Naive thymus-derived CD8-positive, alpha-beta T cell (primary cell): ENCODE results near the gene ALDH3B2. TPM values are rescaled to one million over a fixed set of nuclear protein-coding genes. Genes with fewer than 3 reads are reported as not detected.
"Not testable (repeated sequence)": the region's sequence is repeated elsewhere in the genome, so short reads cannot be mapped to it uniquely, and the experiment has no call there.

Experiments used
- ATAC-seq, 2 donors: fragments of 150-1000 bp; cut with Tn5 transposase in 1 of 2; sonication (Bioruptor Pico), chemical (Tn5 transposase) in 1 of 2; 1 replicate in 1 of 2; 2 replicates in 1 of 2; pipeline ENCODE4 v1.10.0; 2021; ENCODE audit warnings: mild to moderate bottlenecking in 2 of 2, moderate library complexity in 2 of 2
- POLR2A ChIA-PET: fragments of 350-600 bp; sonication (Branson Sonifier 250); formaldehyde crosslinking; loops from one replicate; lab custom pipeline; 2021; ENCODE audit warnings: antibody characterized with exemption; lab: Charles Lee
- DNase-seq, 10 donors: peaks; one replicate each; pipeline versions ENCODE4 v3.0.0 to v3.0.0-alpha.2; 2020 to 2022
- H3K27ac Mint-ChIP-seq, 10 donors: one replicate each; pipeline ENCODE4 v1.8.0; 2020 to 2022; ENCODE audit warnings: mild to moderate bottlenecking in 10 of 10, mixed read lengths in 10 of 10, moderate library complexity in 4 of 10, inconsistent platforms in 1 of 10
- H3K27me3 Mint-ChIP-seq, 5 donors: one replicate each; pipeline ENCODE4 v1.8.0; 2021 to 2022; ENCODE audit warnings: mixed read lengths in 5 of 5
- H3K36me3 Mint-ChIP-seq, 3 donors: one replicate each; pipeline ENCODE4 v1.8.0; 2020 to 2022; ENCODE audit warnings: mixed read lengths in 3 of 3, mild to moderate bottlenecking in 2 of 3, inconsistent platforms in 1 of 3
- H3K4me1 Mint-ChIP-seq, 4 donors: one replicate each; pipeline ENCODE4 v1.8.0; 2021 to 2022; ENCODE audit warnings: mixed read lengths in 4 of 4
- H3K4me3 Mint-ChIP-seq, 10 donors: one replicate each; pipeline ENCODE4 v1.8.0; 2020 to 2022; ENCODE audit warnings: mild to moderate bottlenecking in 10 of 10, mixed read lengths in 10 of 10, moderate library complexity in 6 of 10, inconsistent platforms in 1 of 10
- H3K9me3 Mint-ChIP-seq, 9 donors: one replicate each; pipeline ENCODE4 v1.8.0; 2020 to 2022; ENCODE audit warnings: mixed read lengths in 9 of 9, mild to moderate bottlenecking in 3 of 9, inconsistent platforms in 1 of 9, moderate library complexity in 1 of 9
- polyA plus RNA-seq, 3 donors: library from polyadenylated mRNA; unstranded; fragments of 300-500 nt; fragmentation: Illumina TruSeq; gene quantifications; one replicate each; pipeline ENCODE4 v1.2.3, GENCODE V29; 2021
- total RNA-seq, 8 experiments: library from RNA in 2 of 8; stranded (reverse) in 2 of 8; gene quantifications; one replicate each; pipeline ENCODE4 v1.2.3 and lab custom pipeline; 2021 to 2026

The ALDH3B2 gene
- total and polyA plus RNA-seq, 5 experiments from 2014 or later, result not detected

DNA sequence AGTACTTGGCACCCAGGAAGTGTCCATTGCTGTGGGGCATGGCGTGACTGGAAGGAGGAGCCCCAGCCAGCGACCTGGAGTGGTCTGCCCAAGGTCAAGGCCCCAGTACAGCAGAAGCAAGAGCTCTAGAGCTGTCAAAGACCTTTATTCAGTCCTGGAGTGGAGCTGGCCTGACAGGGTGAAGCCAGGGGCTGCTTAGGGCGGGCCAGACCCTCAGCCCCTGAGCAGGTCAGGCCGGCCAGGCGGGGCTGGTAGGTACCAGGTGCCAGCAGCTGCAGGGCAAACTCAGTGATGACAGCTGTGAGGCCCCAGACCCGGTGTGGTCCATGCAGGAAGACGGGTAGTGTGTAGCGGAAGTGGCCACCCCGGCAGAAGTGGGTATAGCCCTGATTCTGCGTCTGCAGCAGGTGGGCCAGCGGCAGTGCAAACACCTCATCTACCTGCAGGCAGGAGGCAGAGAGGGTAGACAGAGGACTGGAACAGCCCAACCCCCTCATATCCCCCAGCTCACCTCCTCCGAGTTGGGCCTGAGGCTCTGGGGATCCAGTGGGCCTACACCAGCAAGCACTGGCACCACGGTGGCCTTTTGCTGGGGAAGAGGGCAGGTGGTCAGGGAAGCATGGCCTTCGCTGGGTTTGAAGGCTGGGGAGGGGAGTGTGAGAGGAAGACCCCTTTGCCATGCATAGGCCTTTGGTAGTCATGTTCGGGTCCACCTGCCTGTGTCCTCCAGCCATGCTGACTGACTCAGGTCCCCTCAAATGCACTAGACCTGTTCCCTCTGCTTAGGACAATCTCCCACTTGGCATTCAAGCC lies 46.4 kb downstream of the ALDH3B2 start:
- ATAC-seq, result no peak
- POLR2A ChIA-PET, result interaction anchor here (1.0 to 5.5 kb wide), 3 partner anchors 12 to 31 kb away, joined by 3 to 61 read pairs (median 16); partner anchors contain the start of gene ACY3
- peaks cover 9 to 13% (median 12%) of the 10 kb centered on the region in 4 donors for H3K4me1 Mint-ChIP-seq
- no peaks in the 10 kb centered on the region for H3K27me3 Mint-ChIP-seq
- no peaks in the 10 kb centered on the region for H3K36me3 Mint-ChIP-seq
- H3K9me3 Mint-ChIP-seq, result no peaks in the 10 kb centered on the region
- peak overlapping the region in 3 of 10 donors; percentile 18 to 57 (median 19) for H3K27ac Mint-ChIP-seq
- no peak for DNase-seq
- H3K4me3 Mint-ChIP-seq, result peak overlapping the region in 4 of 10 donors; percentile 11 to 48 (median 40)

GRCh38 chr11:67627441-67627811 lies 47.0 kb downstream of the ALDH3B2 start:
- peak overlapping the region in 1 of 10 donors; percentile 11 for H3K4me3 Mint-ChIP-seq
- POLR2A ChIA-PET, result interaction anchor here (3.0 kb wide), 1 partner anchor 31 kb away, joined by 16 read pairs; no protein-coding TSS in a partner anchor
- H3K9me3 Mint-ChIP-seq, result no peaks in the 10 kb centered on the region
- H3K27me3 Mint-ChIP-seq, result no peaks in the 10 kb centered on the region
- DNase-seq (no peak), ATAC-seq (no peak)
- H3K36me3 Mint-ChIP-seq, result no peaks in the 10 kb centered on the region
- peak overlapping the region in 2 of 10 donors; percentile 18 to 19 for H3K27ac Mint-ChIP-seq
- H3K4me1 Mint-ChIP-seq, result peaks cover 9 to 13% (median 12%) of the 10 kb centered on the region in 4 donors

DNA sequence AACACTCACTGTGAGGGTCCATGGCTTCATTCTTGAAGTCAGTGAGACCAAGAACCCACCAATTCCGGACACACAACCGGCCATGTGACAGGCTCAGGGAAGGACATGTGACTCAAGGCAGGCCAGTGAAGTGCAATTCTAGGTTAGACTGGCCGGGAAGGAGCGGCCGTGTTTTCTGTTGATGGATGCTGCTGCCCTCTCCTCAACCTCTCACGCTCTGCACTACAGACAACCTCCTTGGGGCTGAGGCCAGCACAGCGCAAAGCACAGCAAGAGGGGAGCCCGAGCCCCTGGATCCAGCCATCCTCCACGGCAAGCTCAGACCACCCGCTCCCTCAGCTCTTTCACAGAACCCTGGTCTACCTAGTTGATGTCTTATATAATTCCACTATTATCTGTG lies 47.5 kb downstream of the ALDH3B2 start:
- Mint-ChIP-seq H3K36me3 (no peaks in the 10 kb centered on the region), H3K27ac (peak overlapping the region in 2 of 10 donors; percentile 20 to 83), H3K27me3 (no peaks in the 10 kb centered on the region), H3K4me1 (peaks cover 9 to 13% (median 11%) of the 10 kb centered on the region in 4 donors), H3K9me3 (no peaks in the 10 kb centered on the region), H3K4me3 (peak overlapping the region in 1 of 10 donors; percentile 1)
- POLR2A ChIA-PET, result no interaction called here
- DNase-seq (no peak), ATAC-seq (no peak)

DNA sequence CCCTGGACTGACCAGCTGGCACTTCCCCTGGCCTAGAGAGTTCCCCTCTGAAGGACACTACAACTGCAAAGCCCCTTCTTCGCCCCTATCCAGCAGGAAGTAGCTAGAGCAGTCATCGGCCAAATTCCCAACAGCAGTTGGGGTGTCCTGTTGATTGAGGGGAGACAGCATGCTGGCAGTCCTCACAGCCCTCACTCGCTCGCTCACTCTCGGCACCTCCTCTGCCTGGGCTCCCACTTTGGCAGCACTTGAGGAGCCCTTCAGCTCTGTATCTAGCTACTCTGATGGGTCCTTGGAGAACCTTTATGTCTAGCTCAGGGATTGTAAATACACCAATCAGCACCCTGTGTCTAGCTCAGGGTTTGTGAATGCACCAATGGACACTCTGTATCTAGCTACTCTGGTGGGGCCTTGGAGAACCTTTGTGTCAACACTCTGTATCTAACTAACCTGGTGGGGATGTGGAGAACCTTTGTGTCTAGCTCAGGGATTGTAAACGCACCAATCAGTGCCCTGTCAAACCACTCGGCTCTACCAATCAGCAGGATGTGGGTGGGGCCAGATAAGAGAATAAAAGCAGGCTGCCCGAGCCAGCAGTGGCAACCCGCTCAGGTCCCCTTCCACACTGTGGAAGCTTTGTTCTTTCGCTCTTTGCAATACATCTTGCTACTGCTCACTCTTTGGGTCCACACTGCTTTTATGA lies 48.1 kb downstream of the ALDH3B2 start:
- DNase-seq, ATAC-seq, H3K9me3 Mint-ChIP-seq, POLR2A ChIA-PET, H3K36me3 Mint-ChIP-seq, H3K27me3 Mint-ChIP-seq: not testable (repeated sequence)
- Mint-ChIP-seq H3K27ac (peak overlapping the region in 3 of 10 donors; percentile 3 to 83 (median 20)), H3K4me1 (peaks cover 7 to 13% (median 9%) of the 10 kb centered on the region in 4 donors), H3K4me3 (peak overlapping the region in 1 of 10 donors; percentile 1)

DNA sequence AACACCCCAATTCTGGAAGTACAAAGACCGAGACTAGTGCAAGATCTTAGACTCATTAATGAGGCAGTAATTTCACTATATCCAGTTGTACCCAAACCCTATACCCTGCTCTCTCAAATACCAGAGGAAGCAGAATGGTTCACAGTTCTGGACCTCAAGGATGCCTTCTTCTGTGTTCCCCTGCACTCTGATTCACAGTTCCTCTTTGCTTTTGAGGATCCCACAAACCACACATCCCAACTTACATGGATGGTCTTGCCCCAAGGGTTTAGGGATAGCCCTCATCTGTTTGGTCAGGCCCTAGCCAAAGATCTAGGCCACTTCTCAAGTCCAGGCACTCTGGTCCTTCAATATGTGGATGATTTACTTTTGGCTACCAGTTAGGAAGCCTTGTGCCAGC lies 50.6 kb downstream of the ALDH3B2 start:
- peak overlapping the region in 1 of 10 donors; percentile 70 for H3K27ac Mint-ChIP-seq
- H3K9me3 Mint-ChIP-seq, ATAC-seq, H3K36me3 Mint-ChIP-seq, DNase-seq, H3K27me3 Mint-ChIP-seq, H3K4me1 Mint-ChIP-seq, H3K4me3 Mint-ChIP-seq, POLR2A ChIA-PET: not testable (repeated sequence)

GRCh38 chr11:67622905-67623304 lies 51.5 kb downstream of the ALDH3B2 start:
- DNase-seq, H3K4me3 Mint-ChIP-seq, H3K9me3 Mint-ChIP-seq, ATAC-seq, H3K27ac Mint-ChIP-seq, H3K4me1 Mint-ChIP-seq, H3K36me3 Mint-ChIP-seq, POLR2A ChIA-PET, H3K27me3 Mint-ChIP-seq: not testable (repeated sequence)

- DNase-seq, H3K9me3 Mint-ChIP-seq, H3K27me3 Mint-ChIP-seq, H3K4me3 Mint-ChIP-seq, H3K27ac Mint-ChIP-seq, H3K36me3 Mint-ChIP-seq, ATAC-seq, POLR2A ChIA-PET, H3K4me1 Mint-ChIP-seq: not testable (repeated sequence)
Measured at GRCh38 chr11:67621928-67622327, 52.5 kb downstream of the ALDH3B2 start.

GRCh38 chr11:67620621-67621020 lies 53.8 kb downstream of the ALDH3B2 start:
- H3K4me3 Mint-ChIP-seq, H3K9me3 Mint-ChIP-seq, H3K27me3 Mint-ChIP-seq, H3K36me3 Mint-ChIP-seq, POLR2A ChIA-PET, ATAC-seq, H3K27ac Mint-ChIP-seq, DNase-seq: not testable (repeated sequence)
- H3K4me1 Mint-ChIP-seq, result peaks cover 6 to 17% (median 13%) of the 10 kb centered on the region in 4 donors

GRCh38 chr11:67619683-67620618 lies 54.5 kb downstream of the ALDH3B2 start:
- H3K36me3 Mint-ChIP-seq, POLR2A ChIA-PET, H3K27me3 Mint-ChIP-seq, H3K4me3 Mint-ChIP-seq, ATAC-seq, DNase-seq, H3K9me3 Mint-ChIP-seq: not testable (repeated sequence)
- Mint-ChIP-seq H3K27ac (peak overlapping the region in 3 of 10 donors; percentile 11 to 78 (median 43)), H3K4me1 (peaks cover 3 to 22% (median 16%) of the 10 kb centered on the region in 4 donors)

GRCh38 chr11:67618901-67619659 lies 55.3 kb downstream of the ALDH3B2 start:
- DNase-seq, H3K36me3 Mint-ChIP-seq, H3K27ac Mint-ChIP-seq, H3K4me3 Mint-ChIP-seq, H3K27me3 Mint-ChIP-seq, POLR2A ChIA-PET, H3K9me3 Mint-ChIP-seq, ATAC-seq: not testable (repeated sequence)
- H3K4me1 Mint-ChIP-seq, result peaks cover 7 to 31% (median 24%) of the 10 kb centered on the region in 4 donors

DNA sequence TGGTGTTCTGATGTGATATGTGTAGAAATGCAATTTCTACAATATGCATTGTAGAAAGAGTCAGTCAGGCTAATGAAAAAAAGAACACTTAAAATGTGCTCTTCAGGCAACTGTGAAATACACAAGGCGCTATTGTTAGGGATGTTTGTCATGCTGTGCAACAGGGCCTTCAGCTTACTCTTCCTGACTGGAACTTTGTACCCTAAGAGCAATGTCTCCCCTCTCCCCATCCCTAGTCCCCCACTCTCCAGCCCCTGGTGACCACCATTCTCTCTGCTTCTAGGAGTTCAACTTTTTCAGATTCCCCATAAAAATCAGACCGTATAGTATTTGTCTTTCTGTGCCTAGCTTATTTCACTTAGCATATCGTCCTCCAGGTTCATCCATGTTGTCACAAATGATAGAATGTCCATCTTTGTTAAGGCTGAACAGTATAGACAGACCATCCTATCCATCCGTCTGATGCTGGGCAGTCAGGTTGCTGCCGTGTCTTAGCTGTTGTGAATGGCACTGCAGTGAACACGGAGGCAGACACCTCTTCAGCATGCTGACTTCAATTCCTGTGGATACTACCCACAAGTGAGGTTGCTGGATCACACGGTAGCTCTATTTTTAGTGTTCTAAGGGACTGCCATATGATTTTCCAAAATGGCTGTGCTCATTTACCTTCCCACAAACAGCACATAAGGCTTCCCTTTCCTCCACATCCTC lies 57.0 kb downstream of the ALDH3B2 start:
- Mint-ChIP-seq H3K4me1 (peaks cover 12 to 41% (median 33%) of the 10 kb centered on the region in 4 donors), H3K27me3 (no peaks in the 10 kb centered on the region), H3K27ac (peak overlapping the region in 9 of 10 donors; percentile 18 to 84 (median 53)), H3K9me3 (no peaks in the 10 kb centered on the region), H3K4me3 (peak overlapping the region; percentile 16 to 86 (median 54)), H3K36me3 (peaks cover 0 to 4% (median 0%) of the 10 kb centered on the region in 3 donors)
- POLR2A ChIA-PET, result interaction anchor here (2.2 kb wide), 1 partner anchor 12 kb away, joined by 10 read pairs; the partner anchor contains the start of gene NUDT8
- ATAC-seq, result no peak
- DNase-seq, result no peak
